ENCODE measurements around the gene ATP7B.
"Not testable (repeated sequence)": the region's sequence is repeated elsewhere in the genome, so short reads cannot be mapped to it uniquely, and the experiment has no call there.

The ATP7B gene

DNA sequence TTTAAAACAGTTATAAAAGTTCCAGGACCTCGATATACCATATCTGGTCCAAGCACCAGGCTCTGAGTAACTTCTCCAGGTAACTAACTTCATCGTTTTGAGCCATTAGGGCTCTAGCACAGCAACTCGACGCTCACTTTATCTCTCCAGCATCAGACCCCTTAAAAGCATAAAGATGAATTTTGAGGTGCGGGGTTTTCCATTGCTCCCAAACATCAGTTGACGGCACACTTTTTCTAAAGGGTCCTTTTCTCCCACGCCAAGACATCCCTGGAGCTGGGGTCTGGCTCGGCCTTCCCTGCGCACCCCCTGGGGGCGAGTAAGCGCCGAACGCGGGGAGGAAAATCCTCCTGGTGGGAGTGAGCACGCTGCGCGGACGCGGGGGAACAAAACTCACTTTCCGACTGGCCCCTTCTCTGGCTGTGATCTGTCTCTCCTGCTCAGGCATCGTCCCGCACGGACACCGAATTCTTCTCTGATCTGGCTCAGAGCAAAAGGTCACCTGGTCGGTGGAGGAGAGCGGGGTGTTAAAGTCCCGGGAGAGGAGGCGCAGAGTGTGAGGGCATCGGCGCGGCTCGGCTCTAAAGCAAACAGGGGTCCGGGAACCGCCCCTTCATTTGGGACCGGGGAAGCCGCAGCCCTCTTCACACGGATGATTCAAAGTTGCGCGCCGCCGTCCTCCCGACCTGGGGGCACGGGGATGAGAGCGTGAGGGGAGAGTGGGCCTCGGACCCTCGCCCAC is at the start of gene ATP7B:
Gene ATP7B (minus strand): TSS at position 561 of the 742 bp plus-strand sequence. CDS start 113 bp downstream, at position 448.
- DNase-seq, result no peak

DNA sequence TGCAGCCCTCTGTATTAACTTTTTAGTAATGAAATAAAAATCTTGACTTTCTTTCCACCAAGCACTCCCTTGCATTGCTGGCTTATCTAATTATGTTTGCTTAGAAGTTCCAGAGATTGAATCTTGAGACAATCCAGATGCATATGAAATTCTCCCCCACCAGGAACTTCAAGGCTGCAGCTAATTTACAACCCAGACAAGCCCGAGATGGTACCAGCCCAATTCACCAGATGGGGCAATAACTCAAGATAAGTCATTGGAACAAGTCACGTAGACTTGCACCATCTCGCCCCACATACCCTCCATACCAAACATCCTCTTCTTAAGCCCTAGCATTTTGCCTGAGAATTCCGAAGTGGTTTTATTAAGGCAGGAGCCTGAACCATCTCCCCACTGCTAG is 42.2 kb upstream of the ATP7B start:
- DNase-seq, result no peak

DNA sequence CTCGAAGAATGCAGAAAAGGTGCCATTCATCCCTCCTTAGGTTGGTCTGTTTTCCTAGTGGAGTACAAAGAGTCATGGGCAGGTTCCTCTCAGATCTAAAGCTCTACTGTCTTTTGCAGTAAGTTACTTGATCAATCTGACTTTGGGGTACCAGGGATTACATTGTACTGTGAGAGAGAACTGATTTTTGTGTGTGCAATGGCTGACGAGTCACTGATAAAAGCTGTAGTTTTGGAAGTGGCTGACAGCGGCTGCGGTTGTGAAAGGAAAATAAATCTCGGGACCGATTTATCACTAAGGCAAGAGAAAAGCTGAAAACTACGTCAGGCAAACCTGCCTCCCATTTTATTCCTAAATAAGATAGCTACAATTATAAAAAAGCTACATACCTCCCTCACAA is 40.1 kb upstream of the ATP7B start:
- no peak for DNase-seq

DNA sequence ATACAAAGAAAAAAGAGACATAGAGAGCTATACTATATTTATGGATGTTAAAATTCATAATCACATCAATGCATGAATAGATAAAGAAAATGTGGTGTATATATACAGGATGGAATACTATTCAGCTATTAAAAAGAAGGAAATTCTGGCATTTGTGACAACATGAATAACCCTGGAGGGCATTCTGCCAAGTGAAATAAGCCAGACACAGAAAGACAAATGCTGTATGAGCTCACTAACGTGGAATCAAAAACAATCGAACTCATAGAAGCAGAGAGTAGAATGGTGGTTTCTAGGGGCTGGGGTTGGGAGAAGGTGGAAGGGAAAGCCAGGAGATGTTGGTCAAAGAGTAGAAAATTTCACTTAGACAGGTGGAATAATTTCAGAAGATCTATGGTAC is 37.3 kb upstream of the ATP7B start:
- no peak for DNase-seq

DNA sequence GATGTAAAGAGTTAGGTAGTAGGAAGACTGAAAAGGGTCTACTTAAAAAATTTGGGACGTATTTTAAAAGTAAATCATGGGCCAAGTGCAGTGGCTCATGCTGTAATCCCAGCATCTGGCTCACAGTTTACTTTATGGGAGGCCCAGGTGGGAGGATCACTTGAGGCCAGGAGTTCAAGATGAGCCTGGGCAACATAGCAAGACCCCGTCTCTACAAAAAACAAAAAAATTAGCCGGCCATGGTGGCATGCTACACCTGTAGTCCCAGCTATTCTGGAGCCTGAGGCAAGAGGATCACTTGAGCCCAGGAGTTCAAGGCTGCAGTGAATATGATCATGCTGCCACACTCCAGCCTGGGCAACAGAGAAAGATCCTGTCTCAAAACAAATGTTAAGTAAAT is 36.2 kb upstream of the ATP7B start:
- DNase-seq, result no peak

DNA sequence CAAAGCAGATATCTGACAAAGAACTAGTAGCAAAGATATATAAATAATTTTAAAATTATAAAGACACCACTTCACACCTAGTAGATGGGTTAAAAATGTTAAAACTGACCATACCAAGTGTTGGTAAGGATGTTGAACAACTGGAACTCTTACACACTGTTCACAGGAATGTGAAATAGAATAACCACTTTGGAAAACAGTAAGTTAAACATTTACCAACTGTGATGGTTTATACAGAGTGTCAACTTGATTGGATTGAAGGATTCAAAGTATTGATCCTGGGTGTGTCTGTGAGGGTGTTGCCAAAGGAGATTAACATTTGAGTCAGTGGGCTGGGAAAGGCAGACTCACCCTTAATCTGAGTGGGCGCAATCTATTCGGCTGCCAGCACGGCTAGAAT is 32.4 kb upstream of the ATP7B start:
- no peak for DNase-seq

DNA sequence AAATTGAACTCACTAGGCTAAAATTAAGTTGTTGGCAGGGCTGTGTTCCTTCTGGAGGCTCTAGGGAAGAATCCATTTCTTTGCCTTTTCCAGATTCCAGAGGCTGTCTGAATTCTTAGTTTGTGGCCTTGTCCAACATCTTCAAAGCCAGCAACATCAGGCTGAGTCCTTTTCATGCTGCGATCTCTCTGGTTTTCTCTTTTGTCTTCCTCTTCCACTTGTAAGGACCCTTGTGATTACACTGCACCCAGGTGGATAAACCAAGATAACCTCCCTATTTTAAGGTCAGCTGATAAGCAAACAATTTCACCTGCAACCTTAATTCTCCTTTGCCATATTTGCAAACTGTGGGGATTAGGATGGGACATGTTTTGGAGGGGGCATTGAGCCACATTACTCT is 24.8 kb upstream of the ATP7B start:
- no peak for DNase-seq

DNA sequence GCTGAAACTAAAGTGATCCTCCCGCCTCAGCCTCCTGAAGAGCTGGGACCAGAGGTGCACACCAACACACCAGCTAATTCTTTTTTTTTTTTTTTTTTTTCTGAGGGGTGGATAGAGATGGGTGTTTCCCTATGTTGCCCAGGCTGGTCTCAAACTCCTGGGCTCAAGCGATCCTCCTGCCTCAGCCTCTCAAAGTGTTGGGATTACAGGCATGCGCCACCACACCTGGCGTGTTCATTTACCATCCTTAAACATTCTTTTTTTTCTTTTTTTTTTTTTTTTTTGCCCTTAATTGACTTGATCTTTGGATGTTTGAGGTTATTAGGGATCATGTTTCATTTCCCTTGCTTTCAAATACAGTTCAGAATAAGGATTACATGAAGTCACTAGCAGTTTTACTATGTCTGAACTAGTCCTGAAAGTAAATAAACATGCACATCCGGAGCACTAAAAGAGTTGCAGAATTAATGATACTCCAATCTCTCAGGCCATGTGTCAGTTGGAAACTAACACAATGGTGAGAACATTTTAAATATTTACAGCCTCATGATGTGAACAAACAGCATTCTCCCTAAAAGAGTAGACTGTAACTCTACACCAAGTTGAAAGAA is 23.5 kb upstream of the ATP7B start:
- no peak for DNase-seq

DNA sequence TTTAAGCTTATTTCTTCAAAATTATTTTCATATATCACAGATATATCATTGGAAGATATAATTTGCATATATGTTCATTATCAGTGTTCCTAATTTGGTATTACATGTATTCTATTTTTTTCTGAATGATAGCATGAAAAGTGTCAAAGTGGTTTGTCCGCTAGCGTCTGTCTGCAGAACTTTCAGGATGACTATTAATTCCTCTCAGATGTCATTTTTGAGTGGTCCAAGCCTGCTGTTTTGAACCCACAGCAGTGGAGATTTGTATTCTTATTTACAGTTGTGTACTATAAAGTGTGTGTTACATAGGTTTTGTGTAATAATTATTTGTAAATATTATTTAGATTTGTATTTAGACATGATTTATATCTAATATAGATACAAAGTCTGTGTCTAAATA is 21.8 kb upstream of the ATP7B start:
- no peak for DNase-seq

DNA sequence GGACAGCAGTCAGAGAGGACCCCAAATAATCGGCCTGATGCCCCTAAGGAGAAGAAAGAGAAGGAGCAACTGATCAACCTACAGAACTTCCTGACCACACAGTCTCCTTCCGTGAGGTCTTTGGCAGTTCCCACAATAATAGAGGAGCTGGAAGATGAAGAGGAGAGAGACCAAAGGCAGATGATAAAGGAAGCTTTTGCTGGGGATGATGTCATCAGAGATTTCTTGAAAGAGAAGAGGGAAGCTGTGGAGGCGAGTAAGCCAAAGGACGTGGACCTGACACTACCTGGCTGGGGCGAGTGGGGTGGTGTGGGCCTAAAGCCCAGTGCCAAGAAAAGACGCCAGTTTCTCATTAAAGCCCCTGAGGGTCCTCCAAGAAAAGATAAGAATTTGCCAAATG is 19.2 kb upstream of the ATP7B start:
- DNase-seq, result not testable (repeated sequence)

DNA sequence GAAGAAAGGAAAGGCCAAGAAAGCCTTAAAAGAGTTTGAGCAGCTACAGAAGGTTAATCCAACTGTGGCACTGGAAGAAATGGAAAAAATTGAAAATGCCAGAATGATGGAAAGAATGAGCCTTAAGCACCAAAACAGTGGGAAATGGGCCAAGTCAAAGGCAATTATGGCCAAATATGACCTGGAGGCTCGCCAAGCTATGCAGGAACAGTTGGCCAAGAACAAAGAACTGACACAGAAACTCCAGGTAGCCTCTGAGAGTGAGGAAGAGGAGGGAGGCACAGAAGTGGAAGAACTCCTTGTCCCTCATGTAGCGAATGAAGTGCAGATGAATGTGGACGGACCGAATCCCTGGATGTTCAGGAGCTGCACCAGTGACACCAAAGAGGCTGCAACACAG is 18.3 kb upstream of the ATP7B start:
- DNase-seq, result no peak

DNA sequence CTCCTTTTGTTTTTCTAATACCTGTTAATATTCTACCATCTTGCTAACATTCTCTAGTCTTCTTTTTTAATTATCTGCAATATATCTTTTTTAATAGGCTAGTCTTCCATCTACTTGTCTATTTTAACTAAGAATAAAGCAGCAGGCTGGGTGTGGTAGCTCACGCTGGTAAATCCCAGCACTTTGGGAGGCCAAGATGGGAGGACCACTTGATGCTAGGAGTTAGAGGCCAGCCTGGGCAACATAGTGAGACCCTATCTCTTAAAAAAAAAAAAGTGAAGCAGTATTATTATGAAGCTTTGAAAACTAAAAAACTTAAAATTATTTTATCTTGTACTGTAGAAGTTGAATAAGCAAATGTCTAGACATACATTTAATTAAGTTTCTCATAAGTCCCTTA is 16.6 kb upstream of the ATP7B start:
- no peak for DNase-seq

DNA sequence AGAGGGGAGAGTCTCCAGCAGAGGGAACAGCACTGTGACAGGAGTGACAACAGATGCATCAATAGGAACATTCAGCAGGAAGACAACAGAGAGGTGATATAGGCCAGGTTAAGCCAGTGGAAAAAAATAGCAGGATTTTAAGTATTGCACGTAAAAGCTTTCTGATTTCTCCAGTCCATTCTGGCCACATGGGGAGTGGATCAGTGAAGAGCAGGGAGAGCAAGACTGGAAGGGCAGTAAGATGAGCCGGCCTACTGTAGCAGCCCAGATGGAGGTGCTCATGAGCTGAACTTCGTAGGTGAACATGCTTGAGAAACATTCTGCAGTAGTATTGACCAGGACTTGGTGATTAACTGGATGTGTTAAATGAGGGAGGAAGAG is 15.0 kb upstream of the ATP7B start:
- no peak for DNase-seq

DNA sequence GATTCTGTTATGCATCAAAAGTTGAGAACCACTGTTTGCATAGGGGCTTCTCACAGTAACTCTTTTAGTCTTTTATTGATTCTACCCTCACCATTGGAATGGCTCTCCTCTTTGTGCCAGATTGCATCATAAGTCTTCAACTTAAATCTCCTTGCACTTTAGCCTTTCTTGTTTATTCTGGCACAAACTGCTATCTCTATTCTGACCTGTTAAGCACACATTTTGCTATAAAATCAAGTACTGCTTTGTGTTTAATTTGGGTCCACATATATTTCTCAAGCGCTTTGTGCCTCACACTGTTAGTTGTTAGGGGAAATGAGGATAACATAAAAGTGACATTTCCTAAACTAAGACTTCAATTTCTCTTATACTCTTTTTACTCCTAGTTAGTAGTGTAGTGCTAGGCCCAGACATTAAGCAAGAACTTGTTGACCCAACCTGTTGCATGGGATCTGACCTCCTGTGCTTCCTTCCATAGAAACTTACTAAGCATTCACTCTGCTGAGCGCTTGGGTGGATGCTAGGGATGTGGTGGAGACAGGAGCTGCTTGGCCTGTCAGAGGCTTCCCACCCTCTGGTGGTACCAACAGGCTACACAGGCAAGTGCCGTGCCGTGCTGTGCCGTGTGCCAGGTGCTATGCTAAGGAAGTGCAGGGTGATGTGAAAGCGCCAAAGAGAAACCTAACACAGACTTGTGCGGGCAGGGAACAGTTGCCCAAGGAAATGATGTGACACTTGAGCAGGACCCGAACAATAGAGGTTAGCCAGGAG is 14.4 kb upstream of the ATP7B start:
- DNase-seq, result no peak

DNA sequence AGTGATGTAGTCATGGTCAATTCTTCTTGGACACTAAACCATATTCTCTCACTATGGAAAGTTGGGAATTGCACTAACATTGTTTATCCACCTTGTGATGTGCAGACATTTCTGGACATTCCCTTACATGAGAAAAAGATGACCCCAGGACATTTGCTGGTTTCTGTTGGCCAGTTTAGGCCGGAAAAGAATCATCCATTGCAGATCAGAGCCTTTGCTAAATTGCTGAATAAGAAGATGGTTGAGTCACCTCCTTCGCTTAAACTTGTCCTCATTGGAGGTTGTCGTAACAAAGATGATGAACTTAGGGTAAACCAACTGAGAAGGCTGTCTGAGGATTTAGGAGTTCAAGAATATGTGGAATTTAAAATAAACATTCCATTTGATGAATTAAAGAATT is 13.2 kb upstream of the ATP7B start, which contains the start of gene UTP14C:
Gene UTP14C (plus strand): TSS at position 211 of the 400 bp plus-strand sequence. CDS start 4,114 bp downstream, outside the sequence.
- DNase-seq, result no peak

DNA sequence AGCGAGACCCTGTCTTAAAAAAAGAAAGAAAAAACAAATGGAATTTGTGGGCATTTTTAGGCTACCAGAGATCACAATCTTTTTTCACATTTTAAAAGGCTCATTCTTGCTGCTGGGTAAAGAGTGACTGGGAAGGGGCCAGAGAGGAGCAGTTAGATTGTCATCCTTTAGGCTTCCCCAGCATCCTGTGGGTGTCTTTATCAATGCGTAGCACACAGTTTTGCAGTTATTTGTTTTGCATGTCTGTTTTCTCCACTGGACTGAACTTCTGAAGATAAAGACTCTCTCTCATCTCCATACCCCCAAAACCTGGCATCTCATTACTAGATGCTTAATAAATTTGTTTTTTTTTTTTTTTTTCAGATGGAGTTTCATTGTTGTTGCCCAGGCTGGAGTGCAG is 11.1 kb upstream of the ATP7B start:
- no peak for DNase-seq

DNA sequence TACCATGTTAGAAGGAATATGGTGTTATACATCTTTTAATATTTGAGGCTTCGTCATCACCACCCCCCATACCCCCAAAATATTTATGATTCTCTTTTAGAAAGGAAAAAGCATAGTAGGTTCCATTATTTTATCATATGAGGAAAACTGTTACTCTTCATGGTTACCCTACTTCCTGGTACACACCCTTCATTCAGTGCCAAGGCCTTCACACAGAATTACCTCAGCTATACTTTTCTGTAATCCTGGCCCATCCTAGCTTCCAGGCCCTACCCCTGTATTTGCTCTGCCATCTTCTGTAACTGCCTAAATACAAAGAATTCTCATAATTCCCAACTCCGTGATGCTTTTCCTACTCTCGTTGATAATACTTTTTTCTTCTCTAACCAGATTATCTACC is 8.9 kb upstream of the ATP7B start:
- no peak for DNase-seq

DNA sequence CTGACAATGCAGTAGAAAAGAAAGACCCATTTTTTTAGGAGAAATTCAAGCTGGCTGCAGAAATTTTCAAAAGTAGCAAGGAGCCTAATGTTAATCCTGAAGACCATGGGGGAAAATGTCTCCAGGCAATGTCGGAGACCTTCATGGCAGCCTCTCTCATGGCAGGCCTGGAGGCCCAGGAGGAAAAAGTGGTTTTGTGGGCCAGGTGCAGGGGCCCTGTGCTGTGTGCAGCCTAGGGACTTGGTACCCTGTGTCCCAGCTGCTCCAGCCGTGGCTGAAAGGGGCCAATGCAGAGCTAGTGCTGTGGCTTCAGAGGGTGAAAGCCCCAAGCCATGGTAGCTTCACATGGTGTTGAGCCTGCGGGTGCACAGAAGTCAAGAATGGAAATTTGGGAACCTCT is 5.0 kb upstream of the ATP7B start:
- DNase-seq, result no peak

DNA sequence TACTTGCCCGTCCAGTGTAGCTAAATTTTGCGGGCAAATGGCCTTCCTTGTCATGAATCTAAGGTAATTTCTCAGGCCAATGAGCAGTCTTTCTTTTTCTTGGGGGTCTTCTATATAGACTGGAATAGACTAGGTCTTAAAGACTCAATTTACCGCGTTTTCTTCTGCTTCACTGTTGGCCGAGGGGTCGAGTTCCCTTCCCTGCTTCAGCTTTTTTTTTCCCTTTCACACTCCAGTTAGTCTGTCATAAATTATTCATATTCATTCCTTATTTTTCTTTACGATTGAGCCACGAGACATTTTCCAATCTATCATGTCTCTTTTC is 1.2 kb upstream of the ATP7B start:
- DNase-seq, result no peak

DNA sequence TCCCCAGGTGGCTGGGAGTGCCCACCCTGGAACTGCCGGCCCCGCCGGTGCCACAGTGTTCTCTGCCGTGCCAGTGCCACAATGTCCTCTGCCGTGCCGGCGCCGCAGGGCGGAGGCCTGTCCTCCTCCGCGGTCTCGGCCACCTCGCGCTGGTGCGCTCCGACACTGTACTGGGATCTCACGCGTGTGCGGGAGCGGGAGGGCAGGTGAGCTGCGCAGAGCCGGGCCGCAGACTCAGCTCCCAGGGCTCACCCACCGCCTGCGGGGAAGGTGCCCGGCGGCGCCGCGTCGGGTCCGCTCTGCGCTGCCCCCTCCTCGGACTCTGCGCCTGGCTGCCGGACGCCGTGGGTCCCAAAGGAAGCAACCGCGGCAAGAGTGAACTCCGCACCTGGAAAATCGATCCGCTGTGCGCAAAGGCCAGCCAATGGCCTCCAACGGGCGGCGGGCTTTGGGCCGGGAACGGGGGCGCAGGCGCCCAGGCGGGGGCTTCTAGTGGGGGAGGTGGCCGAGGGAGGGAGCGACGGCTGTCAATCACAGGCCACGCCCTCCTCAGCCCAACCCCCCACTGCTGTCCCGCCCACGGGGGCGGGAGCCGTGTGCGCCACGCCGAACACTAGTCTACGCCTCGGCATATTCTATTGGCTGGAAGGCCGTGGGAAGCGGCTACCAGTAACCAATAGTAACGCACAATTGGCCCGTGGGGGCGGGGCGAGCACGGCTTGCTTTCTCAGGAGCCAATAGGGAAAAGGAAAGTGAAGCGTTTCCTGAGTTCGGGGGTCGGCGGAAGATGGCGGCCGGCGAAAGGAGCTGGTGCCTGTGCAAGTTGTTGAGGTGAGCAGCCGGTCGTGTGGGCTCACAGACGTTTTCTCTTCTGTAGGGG is 622 bp upstream of the ATP7B start, which contains the start of gene ALG11:
Gene ALG11 (plus strand): TSS at position 767 of the 880 bp plus-strand sequence. CDS start 21 bp downstream, at position 788.
- peak; percentile 100 for DNase-seq

DNA sequence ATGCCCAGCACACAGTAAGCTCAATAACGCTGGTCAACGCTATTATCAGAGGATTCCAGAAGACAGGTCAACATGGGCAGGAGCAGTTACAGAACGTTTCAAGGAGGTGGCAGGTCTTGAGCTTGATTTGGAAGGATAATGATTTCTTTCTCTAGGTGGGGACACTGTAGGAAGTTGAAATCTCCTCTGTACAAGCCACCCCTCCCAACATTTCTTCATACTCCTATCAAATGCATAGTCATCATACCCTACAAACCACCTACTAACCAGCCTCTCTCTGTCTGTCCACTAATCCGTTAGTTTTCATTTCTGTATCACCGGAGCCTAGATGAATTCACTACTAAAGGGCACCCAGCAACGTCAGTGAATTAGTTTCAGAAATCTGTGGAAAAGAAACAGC is 1.3 kb downstream of the ATP7B start:
- no peak for DNase-seq

DNA sequence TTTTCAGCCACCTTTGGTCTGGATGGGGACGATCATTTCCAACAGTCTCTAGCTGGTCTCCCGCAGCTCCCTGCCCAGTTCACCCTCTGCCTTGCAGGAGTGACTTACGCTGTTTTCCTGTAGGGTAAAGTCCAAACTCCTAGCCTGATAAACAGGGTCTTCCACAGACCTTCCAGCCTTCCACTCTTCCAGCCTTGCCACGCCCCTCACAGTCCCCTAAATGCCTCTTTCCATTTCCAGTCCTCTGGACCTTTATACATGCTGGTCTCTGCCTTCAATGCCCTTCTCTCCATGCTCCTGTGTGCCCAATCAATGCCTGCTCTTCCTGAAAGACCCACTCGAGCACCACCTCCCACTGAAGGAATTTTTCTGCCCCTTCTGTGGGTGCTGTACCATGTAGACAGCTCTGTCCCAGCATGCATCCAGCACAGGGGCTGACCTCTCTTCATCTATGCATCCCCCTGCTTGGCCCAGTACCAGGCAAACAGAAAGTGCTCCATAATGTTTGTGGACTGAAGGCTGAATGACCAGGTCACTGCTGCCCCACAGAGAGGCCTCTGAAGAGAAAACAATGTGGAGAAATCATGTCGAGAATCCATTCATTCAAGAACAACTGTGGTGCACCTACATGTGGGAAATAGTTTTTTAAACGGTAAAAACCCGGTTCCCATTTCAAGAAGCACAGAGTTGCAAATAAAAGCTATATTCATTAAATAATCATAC is 4.6 kb downstream of the ATP7B start:
- no peak for DNase-seq

All from activated gamma-delta T cell treated with Interleukin-2 at 50 U/mL for 16 hours (primary cell).